Measurements from ENCODE around the gene NME7. TPM values are rescaled to one million over a fixed set of nuclear protein-coding genes. Genes with fewer than 3 reads are reported as not detected.

Gene NME7
- total RNA-seq, 1 experiment from 2014 or later: 21.8 TPM

- Histone ChIP-seq H3K4me1 (ENCODE audit: control insufficient read depth in 1 of 2, insufficient read depth in 2 of 2, low read length in 2 of 2) (peaks cover 6 to 32% of the 10 kb centered on the region in 2 experiments), H3K79me2 (ENCODE audit: insufficient read depth, low read length) (no peaks in the 10 kb centered on the region), H3K9ac (ENCODE audit: low read length) (no peak overlapping the region), H4K20me1 (ENCODE audit: insufficient read depth) (no peaks in the 10 kb centered on the region), H2AFZ (ENCODE audit: low read depth, low read length, poor library complexity, severe bottlenecking) (no peak overlapping the region), H3K9me2 (ENCODE audit: insufficient read depth) (no peaks in the 10 kb centered on the region), H3K4me2 (ENCODE audit: low read length) (peak overlapping the region; percentile 46; the same call in 1 of the 2 replicates), H3K9me3 (ENCODE audit: control insufficient read depth in 1 of 2, insufficient read depth in 1 of 2, low read depth in 1 of 2, low read length in 2 of 2) (no peaks in the 10 kb centered on the region), H3K27ac (ENCODE audit: low read depth, low read length) (no peak overlapping the region), H3K36me3 (ENCODE audit: control insufficient read depth in 1 of 2, insufficient read depth in 2 of 2, low read length in 2 of 2) (no peaks in the 10 kb centered on the region), H3K4me3 (replicated peaks in 1 of 2; ENCODE audit: low read depth in 1 of 2, low read length in 2 of 2) (no peak overlapping the region), H3K27me3 (ENCODE audit: insufficient read depth, low read length) (no peaks in the 10 kb centered on the region)
- ChIA-PET CTCF (interaction anchor here (1.6 kb wide), 1 partner anchor 26 kb away, joined by 8 read pairs; no protein-coding TSS in a partner anchor), POLR2A (no interaction called here), RAD21 (ENCODE audit: low non-redundant PET in 1 of 2, low total read pairs in 2 of 2, uncharacterized antibody in 2 of 2, unreplicated experiment in 2 of 2) (no interaction called here)
- no peak for DNase-seq (ENCODE audit: low read depth, low spot score)
- ATAC-seq: no peak
- intact Hi-C loops (cut with micrococcal nuclease): no loop called here
- TF ChIP-seq, protein P1, sequence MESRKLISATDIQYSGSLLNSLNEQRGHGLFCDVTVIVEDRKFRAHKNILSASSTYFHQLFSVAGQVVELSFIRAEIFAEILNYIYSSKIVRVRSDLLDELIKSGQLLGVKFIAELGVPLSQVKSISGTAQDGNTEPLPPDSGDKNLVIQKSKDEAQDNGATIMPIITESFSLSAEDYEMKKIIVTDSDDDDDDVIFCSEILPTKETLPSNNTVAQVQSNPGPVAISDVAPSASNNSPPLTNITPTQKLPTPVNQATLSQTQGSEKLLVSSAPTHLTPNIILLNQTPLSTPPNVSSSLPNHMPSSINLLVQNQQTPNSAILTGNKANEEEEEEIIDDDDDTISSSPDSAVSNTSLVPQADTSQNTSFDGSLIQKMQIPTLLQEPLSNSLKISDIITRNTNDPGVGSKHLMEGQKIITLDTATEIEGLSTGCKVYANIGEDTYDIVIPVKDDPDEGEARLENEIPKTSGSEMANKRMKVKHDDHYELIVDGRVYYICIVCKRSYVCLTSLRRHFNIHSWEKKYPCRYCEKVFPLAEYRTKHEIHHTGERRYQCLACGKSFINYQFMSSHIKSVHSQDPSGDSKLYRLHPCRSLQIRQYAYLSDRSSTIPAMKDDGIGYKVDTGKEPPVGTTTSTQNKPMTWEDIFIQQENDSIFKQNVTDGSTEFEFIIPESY (IDR thresholded peaks at IDR 0.05; ENCODE audit: extremely low read depth, insufficient replicate concordance, low read length): no peak
- TF ChIP-seq SP1 (IDR thresholded peaks at IDR 0.05; ENCODE audit: low read depth): no peak
- no peak for TF ChIP-seq ZNF274 (IDR thresholded peaks at IDR 0.05; ENCODE audit: low read depth, low read length)
- no peak for TF ChIP-seq EGR1 (IDR thresholded peaks at IDR 0.05; ENCODE audit: low read depth)
- TF ChIP-seq SIN3A (IDR thresholded peaks at IDR 0.05; ENCODE audit: low read depth): no peak
- TF ChIP-seq SRF (IDR thresholded peaks at IDR 0.05; ENCODE audit: low read depth): no peak
- no peak for TF ChIP-seq EZH2phosphoT487 (IDR thresholded peaks at IDR 0.05; ENCODE audit: borderline replicate concordance)
- TF ChIP-seq YY1 (IDR thresholded peaks at IDR 0.05; ENCODE audit: extremely low read depth, insufficient replicate concordance, low read depth, low read length): no peak
- BruUV-seq (replicated peaks): TSS peak; percentile 28
Observed at GRCh38 chr1:169322138-169322537, 45.5 kb downstream of the NME7 start.

- no peaks in the 10 kb centered on the region for H3K9me2 ChIP-seq (ENCODE audit: insufficient read depth)
- RAD21 ChIA-PET (ENCODE audit: low non-redundant PET in 1 of 2, low total read pairs in 2 of 2, uncharacterized antibody in 2 of 2, unreplicated experiment in 2 of 2): no interaction called here
- H3K4me1 ChIP-seq (ENCODE audit: control insufficient read depth in 1 of 2, insufficient read depth in 2 of 2, low read length in 2 of 2): peaks cover 6 to 26% of the 10 kb centered on the region in 2 experiments
- no peaks in the 10 kb centered on the region for H3K9me3 ChIP-seq (ENCODE audit: control insufficient read depth in 1 of 2, insufficient read depth in 1 of 2, low read depth in 1 of 2, low read length in 2 of 2)
- BruUV-seq (replicated peaks): no TSS peak
- no peaks in the 10 kb centered on the region for H4K20me1 ChIP-seq (ENCODE audit: insufficient read depth)
- intact Hi-C loops (cut with micrococcal nuclease): no loop called here
- no peak overlapping the region for H2AFZ ChIP-seq (ENCODE audit: low read depth, low read length, poor library complexity, severe bottlenecking)
- no peak overlapping the region for H3K27ac ChIP-seq (ENCODE audit: low read depth, low read length)
- POLR2A ChIA-PET: no interaction called here
- H3K4me2 ChIP-seq (ENCODE audit: low read length): peak overlapping the region; percentile 46
- ATAC-seq: peak; percentile 63
- no peak overlapping the region for H3K4me3 ChIP-seq (replicated peaks in 1 of 2; ENCODE audit: low read depth in 1 of 2, low read length in 2 of 2)
- DNase-seq (ENCODE audit: low read depth, low spot score): peak; percentile 28
- H3K36me3 ChIP-seq (ENCODE audit: control insufficient read depth in 1 of 2, insufficient read depth in 2 of 2, low read length in 2 of 2): no peaks in the 10 kb centered on the region
- no peak overlapping the region for H3K9ac ChIP-seq (ENCODE audit: low read length)
- H3K79me2 ChIP-seq (ENCODE audit: insufficient read depth, low read length): no peaks in the 10 kb centered on the region
- CTCF ChIA-PET: interaction anchor here (1.6 kb wide), 1 partner anchor 27 kb away, joined by 8 read pairs; no protein-coding TSS in a partner anchor
- TF ChIP-seq CEBPB (IDR thresholded peaks at IDR 0.05; ENCODE audit: low read depth) (peak; percentile 95), FOSL1 (IDR thresholded peaks at IDR 0.05; ENCODE audit: low read depth) (peak; percentile 70), CTCF (IDR thresholded peaks at IDR 0.05 in 2 of 3, conservative IDR thresholded peaks at IDR 0.05 in 1 of 3; ENCODE audit: borderline replicate concordance in 1 of 3, insufficient read depth in 1 of 3, low read depth in 2 of 3, low read length in 2 of 3) (no peak), JUND (IDR thresholded peaks at IDR 0.05) (peak; percentile 74), SP1 (IDR thresholded peaks at IDR 0.05; ENCODE audit: low read depth) (peak; percentile 62), EGR1 (IDR thresholded peaks at IDR 0.05; ENCODE audit: low read depth) (peak; percentile 50; the same call in 1 of the 2 replicates), SRF (IDR thresholded peaks at IDR 0.05; ENCODE audit: low read depth) (no peak), CBX3 (IDR thresholded peaks at IDR 0.05; ENCODE audit: low read depth) (peak; percentile 66)
- TF ChIP-seq, protein P2, sequence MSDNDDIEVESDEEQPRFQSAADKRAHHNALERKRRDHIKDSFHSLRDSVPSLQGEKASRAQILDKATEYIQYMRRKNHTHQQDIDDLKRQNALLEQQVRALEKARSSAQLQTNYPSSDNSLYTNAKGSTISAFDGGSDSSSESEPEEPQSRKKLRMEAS (IDR thresholded peaks at IDR 0.05): no peak
- H3K27me3 ChIP-seq (ENCODE audit: insufficient read depth, low read length): no peaks in the 10 kb centered on the region
Observed at GRCh38 chr1:169321539-169321938, 46.1 kb downstream of the NME7 start.
